ENCODE data around the gene RUSF1. TPM values are rescaled to one million over a fixed set of nuclear protein-coding genes. Genes with fewer than 3 reads are reported as not detected.

Gene RUSF1
- total and polyA plus RNA-seq, 9 of the 15 experiments (the other 6 are each of a cell fraction or from before 2014, with no cell fraction given) = 0.80 to 52.8 (median 27.6) TPM

DNA sequence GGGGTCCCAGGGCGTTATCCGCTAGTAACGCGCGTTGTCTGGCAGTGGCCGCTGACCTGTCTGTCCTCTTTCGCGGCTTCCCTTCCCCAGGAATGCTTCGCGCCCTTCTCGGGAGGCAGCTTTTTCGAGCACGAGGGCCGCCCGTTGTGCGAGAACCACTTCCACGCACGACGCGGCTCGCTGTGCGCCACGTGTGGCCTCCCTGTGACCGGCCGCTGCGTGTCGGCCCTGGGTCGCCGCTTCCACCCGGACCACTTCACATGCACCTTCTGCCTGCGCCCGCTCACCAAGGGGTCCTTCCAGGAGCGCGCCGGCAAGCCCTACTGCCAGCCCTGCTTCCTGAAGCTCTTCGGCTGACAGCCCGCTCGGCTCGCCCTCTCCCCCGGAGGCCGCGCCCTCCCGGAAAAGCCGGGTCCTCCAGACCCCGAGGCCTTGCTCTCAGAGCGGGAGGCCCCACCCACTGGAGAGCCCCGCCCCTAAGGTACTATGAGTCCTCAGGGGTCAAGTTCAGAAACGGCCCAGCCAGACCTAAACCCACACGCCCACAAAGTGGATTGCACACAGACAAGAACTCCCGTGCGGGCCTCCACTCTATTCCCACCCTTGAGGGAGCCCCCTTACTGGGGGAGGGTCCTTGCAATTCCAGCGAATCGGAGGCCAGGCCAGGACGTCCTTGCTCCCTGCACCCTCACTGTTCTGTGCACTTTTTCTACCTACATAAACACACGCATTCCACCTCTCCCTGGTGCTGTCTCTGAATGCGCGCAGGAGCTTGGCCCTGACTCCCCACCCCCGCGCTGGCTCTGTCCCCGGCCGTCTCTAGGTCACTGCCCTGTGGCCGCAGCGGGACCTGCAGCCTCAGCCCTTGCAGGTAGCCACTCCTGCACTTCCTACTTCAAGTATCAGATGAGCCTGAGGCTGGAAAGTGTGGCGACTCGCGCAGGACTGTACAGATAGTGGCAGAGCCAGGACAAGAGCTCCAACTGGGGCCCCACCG lies 30.7 kb downstream of the RUSF1 start (continued):
- TF ChIP-seq, protein P1, sequence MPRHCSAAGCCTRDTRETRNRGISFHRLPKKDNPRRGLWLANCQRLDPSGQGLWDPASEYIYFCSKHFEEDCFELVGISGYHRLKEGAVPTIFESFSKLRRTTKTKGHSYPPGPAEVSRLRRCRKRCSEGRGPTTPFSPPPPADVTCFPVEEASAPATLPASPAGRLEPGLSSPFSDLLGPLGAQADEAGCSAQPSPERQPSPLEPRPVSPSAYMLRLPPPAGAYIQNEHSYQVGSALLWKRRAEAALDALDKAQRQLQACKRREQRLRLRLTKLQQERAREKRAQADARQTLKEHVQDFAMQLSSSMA (CRISPR knock-in tag; IDR thresholded peaks at IDR 0.05) = 0 out of 2 replicates have a peak, but pooled peaks have one; percentile 44
- TF ChIP-seq FOXA3 (CRISPR knock-in tag; conservative IDR thresholded peaks at IDR 0.05 in 1 of 2, IDR thresholded peaks at IDR 0.05 in 1 of 2) (no peak), MAFG (tag; conservative IDR thresholded peaks at IDR 0.05) (no peak), NRF1 (conservative IDR thresholded peaks at IDR 0.05 in 1 of 2, IDR thresholded peaks at IDR 0.05 in 1 of 2) (peak; percentile 85 to 87), MBD2 (IDR thresholded peaks at IDR 0.05; ENCODE audit: borderline replicate concordance, low read depth) (0 out of 2 replicates have a peak, but pooled peaks have one; percentile 17), ZNF589 (CRISPR knock-in tag; IDR thresholded peaks at IDR 0.05; ENCODE audit: low read depth) (no peak), ILK (tag; IDR thresholded peaks at IDR 0.05; ENCODE audit: borderline replicate concordance, low read depth) (no peak), ZFP1 (CRISPR knock-in tag; IDR thresholded peaks at IDR 0.05) (no peak), ZNF778 (CRISPR knock-in tag; IDR thresholded peaks at IDR 0.05) (no peak), KLF13 (tag; IDR thresholded peaks at IDR 0.05; ENCODE audit: borderline replicate concordance, low read depth) (no peak; the same call in 1 of the 2 replicates), CBFA2T3 (IDR thresholded peaks at IDR 0.05) (0 out of 2 replicates have a peak, but pooled peaks have one; percentile 2), NFIX (CRISPR knock-in tag; IDR thresholded peaks at IDR 0.05; ENCODE audit: low read depth) (no peak), CC2D1A (IDR thresholded peaks at IDR 0.05) (no peak), EP400 (IDR thresholded peaks at IDR 0.05) (peak; percentile 47), TRIM28 (IDR thresholded peaks at IDR 0.05) (no peak), ZNF274 (IDR thresholded peaks at IDR 0.05; ENCODE audit: borderline replicate concordance, low read depth, low read length) (no peak), CBX1 (IDR thresholded peaks at IDR 0.05; ENCODE audit: low read depth) (0 out of 2 replicates have a peak, but pooled peaks have one; percentile 42), PHTF2 (CRISPR knock-in tag; IDR thresholded peaks at IDR 0.05) (no peak), XRCC5 (IDR thresholded peaks at IDR 0.05; ENCODE audit: low read depth, low read length) (no peak), NFE2L1 (tag; IDR thresholded peaks at IDR 0.05; ENCODE audit: borderline replicate concordance, low read depth) (no peak), NFYB (IDR thresholded peaks at IDR 0.05; ENCODE audit: extremely low read depth, insufficient read length) (no peak), ZNF583 (CRISPR knock-in tag; IDR thresholded peaks at IDR 0.05) (peak; percentile 47; the same call in 1 of the 2 replicates), LARP7 (IDR thresholded peaks at IDR 0.05) (0 out of 2 replicates have a peak, but pooled peaks have one; percentile 28), ZNF263 (CRISPR knock-in tag; IDR thresholded peaks at IDR 0.05; ENCODE audit: borderline replicate concordance) (no peak)
- TF ChIP-seq, protein P2, sequence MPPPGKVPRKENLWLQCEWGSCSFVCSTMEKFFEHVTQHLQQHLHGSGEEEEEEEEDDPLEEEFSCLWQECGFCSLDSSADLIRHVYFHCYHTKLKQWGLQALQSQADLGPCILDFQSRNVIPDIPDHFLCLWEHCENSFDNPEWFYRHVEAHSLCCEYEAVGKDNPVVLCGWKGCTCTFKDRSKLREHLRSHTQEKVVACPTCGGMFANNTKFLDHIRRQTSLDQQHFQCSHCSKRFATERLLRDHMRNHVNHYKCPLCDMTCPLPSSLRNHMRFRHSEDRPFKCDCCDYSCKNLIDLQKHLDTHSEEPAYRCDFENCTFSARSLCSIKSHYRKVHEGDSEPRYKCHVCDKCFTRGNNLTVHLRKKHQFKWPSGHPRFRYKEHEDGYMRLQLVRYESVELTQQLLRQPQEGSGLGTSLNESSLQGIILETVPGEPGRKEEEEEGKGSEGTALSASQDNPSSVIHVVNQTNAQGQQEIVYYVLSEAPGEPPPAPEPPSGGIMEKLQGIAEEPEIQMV (tag; conservative IDR thresholded peaks at IDR 0.05; ENCODE audit: low read depth) = no peak

Measured in K562 (cell line).